HUES6 (cell line): ENCODE results near the gene PBX1.

Source experiments
- H3K27ac ChIP-seq: 2 replicates; pipeline ENCODE4 v1.7.0; 2013; ENCODE audit warnings: low read depth, mild to moderate bottlenecking, low read length, inconsistent platforms
- H3K27me3 ChIP-seq: 2 replicates; pipeline ENCODE4 v1.6.1; 2013; ENCODE audit warnings: low read length; ENCODE audit not compliant: control insufficient read depth, insufficient read depth
- H3K36me3 ChIP-seq: 2 replicates; pipeline ENCODE4 v1.6.1; 2013; ENCODE audit warnings: low read length; ENCODE audit not compliant: control insufficient read depth, insufficient read depth
- H3K4me1 ChIP-seq: 2 replicates; pipeline ENCODE4 v1.6.1; 2013; ENCODE audit warnings: low read length; ENCODE audit not compliant: control insufficient read depth, insufficient read depth
- H3K4me3 ChIP-seq: 2 replicates; pipeline ENCODE4 v1.5.1; 2013; ENCODE audit warnings: low read depth, low read length
- H3K9ac ChIP-seq: one replicate; pipeline ENCODE4 v1.6.1; 2013; ENCODE audit warnings: mild to moderate bottlenecking, low read length
- H3K9me3 ChIP-seq: 2 replicates; pipeline ENCODE4 v1.6.1; 2013; ENCODE audit warnings: low read depth, low read length; ENCODE audit not compliant: control insufficient read depth, insufficient read depth

Gene PBX1

GRCh38 chr1:164670786-164671185, 111.8 kb downstream of the PBX1 start:
- Histone ChIP-seq H3K27me3 (no peaks in the 10 kb centered on the region), H3K9me3 (no peaks in the 10 kb centered on the region), H3K4me3 (no peak overlapping the region), H3K36me3 (no peaks in the 10 kb centered on the region), H3K27ac (no peak overlapping the region), H3K4me1 (peaks cover 32% of the 10 kb centered on the region), H3K9ac (no peak overlapping the region)

GRCh38 chr1:164671323-164671965, 112.5 kb downstream of the PBX1 start:
- H3K9me3 ChIP-seq, result no peaks in the 10 kb centered on the region
- H3K9ac ChIP-seq, result no peak overlapping the region
- no peaks in the 10 kb centered on the region for H3K36me3 ChIP-seq
- no peaks in the 10 kb centered on the region for H3K27me3 ChIP-seq
- no peak overlapping the region for H3K27ac ChIP-seq
- H3K4me3 ChIP-seq, result no peak overlapping the region
- peaks cover 32% of the 10 kb centered on the region for H3K4me1 ChIP-seq

- peaks cover 32% of the 10 kb centered on the region for H3K4me1 ChIP-seq
- H3K27me3 ChIP-seq, result no peaks in the 10 kb centered on the region
- no peaks in the 10 kb centered on the region for H3K36me3 ChIP-seq
- no peak overlapping the region for H3K9ac ChIP-seq
- H3K9me3 ChIP-seq, result no peaks in the 10 kb centered on the region
- H3K27ac ChIP-seq, result no peak overlapping the region
- no peak overlapping the region for H3K4me3 ChIP-seq
Observed at GRCh38 chr1:164671966-164672571, 113.1 kb downstream of the PBX1 start.

- no peaks in the 10 kb centered on the region for H3K9me3 ChIP-seq
- no peak overlapping the region for H3K27ac ChIP-seq
- H3K4me3 ChIP-seq, result no peak overlapping the region
- no peak overlapping the region for H3K9ac ChIP-seq
- H3K36me3 ChIP-seq, result no peaks in the 10 kb centered on the region
- peaks cover 32% of the 10 kb centered on the region for H3K4me1 ChIP-seq
- no peaks in the 10 kb centered on the region for H3K27me3 ChIP-seq
Observed at GRCh38 chr1:164672588-164672987, 113.6 kb downstream of the PBX1 start.

GRCh38 chr1:164673584-164674214, 114.7 kb downstream of the PBX1 start:
- Histone ChIP-seq H3K9ac (no peak overlapping the region), H3K27me3 (no peaks in the 10 kb centered on the region), H3K27ac (no peak overlapping the region), H3K9me3 (no peaks in the 10 kb centered on the region), H3K36me3 (peaks cover 4% of the 10 kb centered on the region; the same call in 1 of the 2 replicates), H3K4me3 (no peak overlapping the region), H3K4me1 (peaks cover 27% of the 10 kb centered on the region)

GRCh38 chr1:164675342-164675904, 116.4 kb downstream of the PBX1 start:
- Histone ChIP-seq H3K36me3 (peaks cover 11% of the 10 kb centered on the region; the same call in 1 of the 2 replicates), H3K27ac (no peak overlapping the region), H3K9ac (no peak overlapping the region), H3K9me3 (no peaks in the 10 kb centered on the region), H3K27me3 (no peaks in the 10 kb centered on the region), H3K4me3 (no peak overlapping the region), H3K4me1 (peaks cover 18% of the 10 kb centered on the region)

- Histone ChIP-seq H3K36me3 (peaks cover 14% of the 10 kb centered on the region; the same call in 1 of the 2 replicates), H3K4me3 (no peak overlapping the region), H3K4me1 (no peaks in the 10 kb centered on the region), H3K27ac (no peak overlapping the region), H3K9ac (no peak overlapping the region), H3K9me3 (no peaks in the 10 kb centered on the region), H3K27me3 (no peaks in the 10 kb centered on the region)
Observed at GRCh38 chr1:164678136-164678700, 119.2 kb downstream of the PBX1 start.

GRCh38 chr1:164682570-164682969, 123.6 kb downstream of the PBX1 start:
- Histone ChIP-seq H3K9ac (no peak overlapping the region), H3K4me1 (0 out of 2 replicates have a peak, but pooled peaks cover 2% of the 10 kb centered on the region), H3K36me3 (peaks cover 17% of the 10 kb centered on the region; the same call in 1 of the 2 replicates), H3K4me3 (no peak overlapping the region), H3K27ac (no peak overlapping the region), H3K9me3 (no peaks in the 10 kb centered on the region), H3K27me3 (no peaks in the 10 kb centered on the region)

- Histone ChIP-seq H3K4me3 (no peak overlapping the region), H3K9me3 (no peaks in the 10 kb centered on the region), H3K36me3 (peaks cover 17% of the 10 kb centered on the region; the same call in 1 of the 2 replicates), H3K27ac (no peak overlapping the region), H3K27me3 (no peaks in the 10 kb centered on the region), H3K4me1 (0 out of 2 replicates have a peak, but pooled peaks cover 2% of the 10 kb centered on the region), H3K9ac (no peak overlapping the region)
Observed at GRCh38 chr1:164683235-164683634, 124.3 kb downstream of the PBX1 start.

GRCh38 chr1:164685266-164686035, 126.5 kb downstream of the PBX1 start:
- Histone ChIP-seq H3K27me3 (no peaks in the 10 kb centered on the region), H3K9me3 (no peaks in the 10 kb centered on the region), H3K9ac (no peak overlapping the region), H3K27ac (no peak overlapping the region), H3K4me1 (peaks cover 21% of the 10 kb centered on the region), H3K36me3 (peaks cover 6% of the 10 kb centered on the region; the same call in 1 of the 2 replicates), H3K4me3 (no peak overlapping the region)
